ENCODE measurements around the gene PSD4.

Gene PSD4

GRCh38 chr2:113223813-113224212 is 50.0 kb downstream of the PSD4 start:
- DNase-seq: no peak

GRCh38 chr2:113224647-113225236 is 51.0 kb downstream of the PSD4 start:
- DNase-seq: no peak

- peak in 7 of 14 donors; percentile 12 to 66 (median 31) for DNase-seq
Measured at GRCh38 chr2:113225263-113226259, 51.8 kb downstream of the PSD4 start.

GRCh38 chr2:113226462-113226861 is 52.7 kb downstream of the PSD4 start:
- DNase-seq: no peak

- no peak for DNase-seq
Measured at GRCh38 chr2:113227290-113227689, 53.5 kb downstream of the PSD4 start.

GRCh38 chr2:113227698-113228097 is 53.9 kb downstream of the PSD4 start:
- DNase-seq: no peak

GRCh38 chr2:113228351-113228750 is 54.6 kb downstream of the PSD4 start:
- peak in 1 of 14 donors; percentile 24 for DNase-seq

- no peak for DNase-seq
Measured at GRCh38 chr2:113228991-113229716, 55.4 kb downstream of the PSD4 start.

- no peak for DNase-seq
Measured at GRCh38 chr2:113229795-113230194, 56.0 kb downstream of the PSD4 start.

- no peak for DNase-seq
Measured at GRCh38 chr2:113230531-113230930, 56.8 kb downstream of the PSD4 start.

GRCh38 chr2:113231064-113231463 is 57.3 kb downstream of the PSD4 start:
- DNase-seq: no peak

- no peak for DNase-seq
Measured at GRCh38 chr2:113232123-113232522, 58.4 kb downstream of the PSD4 start.

GRCh38 chr2:113232740-113233139 is 59.0 kb downstream of the PSD4 start:
- DNase-seq: no peak

- peak in 1 of 14 donors; percentile 17 for DNase-seq
Measured at GRCh38 chr2:113233593-113234550, 60.1 kb downstream of the PSD4 start.

- no peak for DNase-seq
Measured at GRCh38 chr2:113234721-113235346, 61.1 kb downstream of the PSD4 start.

GRCh38 chr2:113235347-113236226 is 61.8 kb downstream of the PSD4 start:
- peak in 4 of 14 donors; percentile 14 to 32 (median 19) for DNase-seq

GRCh38 chr2:113236367-113237159 is 62.8 kb downstream of the PSD4 start:
- DNase-seq: no peak

GRCh38 chr2:113237604-113238160 is 63.9 kb downstream of the PSD4 start:
- no peak for DNase-seq
